RWPE2 (cell line): ENCODE results near the gene TBPL2.

Experiments used
- ATAC-seq: fragments of 200-7000 bp; cut with Tn5 transposase; 3 replicates; pipeline ENCODE4 v1.9.1; 2021; ENCODE audit warnings: low read depth
- DNase-seq: peaks from one replicate; pipeline ENCODE4 v3.0.0-alpha.2; 2020; ENCODE audit warnings: low spot score
- H3K27ac ChIP-seq: fragments of 450-650 bp; 2 replicates; pipeline ENCODE4 v1.5.1; 2017; ENCODE audit warnings: mild to moderate bottlenecking; ENCODE audit not compliant: poor library complexity, severe bottlenecking
- H3K27me3 ChIP-seq: fragments of 250-450 bp; sonication (Bioruptor Pico); 2 replicates; pipeline ENCODE4 v1.5.1; 2021; ENCODE audit warnings: mild to moderate bottlenecking, moderate library complexity; ENCODE audit not compliant: insufficient read depth, poor library complexity, severe bottlenecking
- H3K36me3 ChIP-seq: fragments of 250-450 bp; sonication (Bioruptor Pico); 2 replicates; pipeline ENCODE4 v1.5.1; 2020; ENCODE audit warnings: low read depth, mild to moderate bottlenecking, moderate library complexity
- H3K4me1 ChIP-seq: fragments of 250-450 bp; sonication (Bioruptor Pico); 2 replicates; pipeline ENCODE4 v1.5.1; 2021; ENCODE audit warnings: mild to moderate bottlenecking, moderate library complexity; ENCODE audit not compliant: insufficient read depth, poor library complexity, severe bottlenecking
- H3K4me3 ChIP-seq: fragments of 250-450 bp; sonication (Bioruptor Pico); 2 replicates; pipeline ENCODE4 v1.5.1; 2021; ENCODE audit warnings: mild to moderate bottlenecking, moderate library complexity; ENCODE audit not compliant: severe bottlenecking
- H3K9me3 ChIP-seq: fragments of 250-450 bp; sonication (Bioruptor Pico); 2 replicates; pipeline ENCODE4 v1.5.1; 2021; ENCODE audit warnings: mild to moderate bottlenecking, moderate library complexity; ENCODE audit not compliant: severe bottlenecking
- TF ChIP-seq, protein P1 (sequence below): fragments of 450-650 bp; IDR thresholded peaks from one replicate; pipeline ENCODE4 v1.5.1; 2017; ENCODE audit warnings: mild to moderate bottlenecking, moderate library complexity; ENCODE audit not compliant: poor library complexity, severe bottlenecking

The TBPL2 gene

DNA sequence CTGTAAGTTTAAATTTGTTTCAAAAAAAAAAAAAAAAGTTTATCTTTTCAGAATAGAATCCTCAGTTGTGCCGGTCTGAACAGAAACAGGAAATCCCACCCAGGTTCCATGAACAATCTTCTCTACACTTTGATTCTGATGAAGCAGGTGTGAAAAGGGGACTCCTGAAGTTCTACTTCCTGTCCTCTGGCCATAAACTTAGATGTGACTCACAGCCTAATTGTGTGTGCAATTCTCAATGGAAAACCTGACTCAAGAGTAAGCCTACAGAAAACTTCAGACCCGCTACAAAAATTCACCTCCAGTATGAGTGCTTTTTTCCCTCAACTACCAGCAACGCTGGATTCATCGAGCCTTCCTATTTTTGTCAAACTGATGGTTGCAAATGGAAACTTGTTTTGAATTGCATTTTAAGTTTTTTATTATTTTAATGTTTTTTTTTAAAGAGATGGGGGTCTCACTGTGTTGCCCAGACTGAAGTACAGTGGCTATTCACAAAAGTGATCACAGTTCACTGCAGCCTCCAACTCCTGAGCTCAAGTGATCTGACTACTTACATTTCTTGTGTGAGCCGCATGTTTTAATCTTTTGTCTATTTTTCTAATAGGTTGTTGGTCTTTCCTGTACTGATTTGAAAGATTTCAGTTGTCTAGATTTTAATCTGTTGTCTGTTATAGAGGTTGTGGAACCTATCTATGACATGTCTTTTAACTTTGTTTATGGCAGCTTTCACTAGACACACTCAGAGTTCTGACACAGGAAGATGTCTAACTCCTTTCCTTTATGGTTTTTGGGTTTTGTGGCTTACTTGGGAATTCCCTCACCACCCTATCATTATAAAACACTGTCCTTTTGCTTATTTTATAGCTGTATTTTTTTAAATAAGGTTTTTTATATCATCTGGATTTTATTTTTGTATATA lies 66.4 kb downstream of the TBPL2 start:
- TF ChIP-seq, protein P1, sequence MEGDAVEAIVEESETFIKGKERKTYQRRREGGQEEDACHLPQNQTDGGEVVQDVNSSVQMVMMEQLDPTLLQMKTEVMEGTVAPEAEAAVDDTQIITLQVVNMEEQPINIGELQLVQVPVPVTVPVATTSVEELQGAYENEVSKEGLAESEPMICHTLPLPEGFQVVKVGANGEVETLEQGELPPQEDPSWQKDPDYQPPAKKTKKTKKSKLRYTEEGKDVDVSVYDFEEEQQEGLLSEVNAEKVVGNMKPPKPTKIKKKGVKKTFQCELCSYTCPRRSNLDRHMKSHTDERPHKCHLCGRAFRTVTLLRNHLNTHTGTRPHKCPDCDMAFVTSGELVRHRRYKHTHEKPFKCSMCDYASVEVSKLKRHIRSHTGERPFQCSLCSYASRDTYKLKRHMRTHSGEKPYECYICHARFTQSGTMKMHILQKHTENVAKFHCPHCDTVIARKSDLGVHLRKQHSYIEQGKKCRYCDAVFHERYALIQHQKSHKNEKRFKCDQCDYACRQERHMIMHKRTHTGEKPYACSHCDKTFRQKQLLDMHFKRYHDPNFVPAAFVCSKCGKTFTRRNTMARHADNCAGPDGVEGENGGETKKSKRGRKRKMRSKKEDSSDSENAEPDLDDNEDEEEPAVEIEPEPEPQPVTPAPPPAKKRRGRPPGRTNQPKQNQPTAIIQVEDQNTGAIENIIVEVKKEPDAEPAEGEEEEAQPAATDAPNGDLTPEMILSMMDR = no peak
- H3K4me3 ChIP-seq = no peak overlapping the region
- DNase-seq = no peak
- no peaks in the 10 kb centered on the region for H3K9me3 ChIP-seq
- peaks cover 44% of the 10 kb centered on the region for H3K36me3 ChIP-seq
- no peak overlapping the region for H3K27ac ChIP-seq
- H3K4me1 ChIP-seq = no peaks in the 10 kb centered on the region
- H3K27me3 ChIP-seq = no peaks in the 10 kb centered on the region
- ATAC-seq = peak; percentile 66

DNA sequence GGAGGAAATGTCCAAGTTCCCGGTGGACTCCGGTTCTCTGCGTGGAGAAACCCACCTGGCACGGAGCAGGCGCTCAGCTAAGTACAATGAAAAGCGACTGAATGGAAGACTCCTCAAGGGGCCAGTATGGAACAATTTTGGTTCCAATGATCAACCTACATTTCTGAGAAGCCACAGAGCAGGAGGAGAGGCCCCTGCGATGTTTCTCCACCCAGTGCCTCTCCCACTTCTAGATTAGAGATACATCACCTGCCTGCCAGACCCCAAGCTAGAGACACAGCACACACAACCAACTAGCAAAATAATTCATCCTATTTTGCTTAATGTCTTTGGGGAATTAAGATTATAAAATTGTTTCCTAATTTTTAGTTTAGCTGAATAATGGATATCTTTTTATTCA lies 67.6 kb downstream of the TBPL2 start:
- ATAC-seq (no peak), DNase-seq (no peak)
- H3K4me3 ChIP-seq = no peak overlapping the region
- no peaks in the 10 kb centered on the region for H3K27me3 ChIP-seq
- H3K36me3 ChIP-seq = peaks cover 49% of the 10 kb centered on the region
- TF ChIP-seq, protein P1 = no peak
- no peak overlapping the region for H3K27ac ChIP-seq
- H3K9me3 ChIP-seq = no peaks in the 10 kb centered on the region
- no peaks in the 10 kb centered on the region for H3K4me1 ChIP-seq

DNA sequence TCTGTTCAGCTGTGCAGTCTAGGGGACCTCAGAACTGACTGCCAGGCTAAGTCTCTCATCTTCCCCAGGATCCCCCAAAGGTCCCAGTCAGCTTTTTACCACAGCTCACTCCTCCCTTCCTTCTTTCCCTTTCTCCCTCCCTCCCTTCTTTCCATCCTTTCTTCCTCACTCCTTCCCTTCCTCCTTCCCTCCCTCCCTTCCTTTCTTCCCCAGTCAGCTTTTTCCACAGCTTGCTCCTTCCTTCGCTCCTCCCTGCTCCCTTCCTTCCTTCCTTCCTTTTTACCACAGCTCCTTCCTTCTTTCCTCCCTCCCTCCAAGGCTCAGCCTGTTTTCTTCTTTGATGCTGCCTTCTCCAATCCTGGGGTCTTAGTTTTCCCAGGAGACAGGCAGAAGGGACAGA lies 68.0 kb downstream of the TBPL2 start:
- TF ChIP-seq, protein P1 = no peak
- Histone ChIP-seq H3K27me3 (no peaks in the 10 kb centered on the region), H3K4me3 (no peak overlapping the region), H3K4me1 (no peaks in the 10 kb centered on the region), H3K36me3 (peaks cover 45% of the 10 kb centered on the region), H3K9me3 (no peaks in the 10 kb centered on the region), H3K27ac (no peak overlapping the region)
- DNase-seq (no peak), ATAC-seq (no peak)

DNA sequence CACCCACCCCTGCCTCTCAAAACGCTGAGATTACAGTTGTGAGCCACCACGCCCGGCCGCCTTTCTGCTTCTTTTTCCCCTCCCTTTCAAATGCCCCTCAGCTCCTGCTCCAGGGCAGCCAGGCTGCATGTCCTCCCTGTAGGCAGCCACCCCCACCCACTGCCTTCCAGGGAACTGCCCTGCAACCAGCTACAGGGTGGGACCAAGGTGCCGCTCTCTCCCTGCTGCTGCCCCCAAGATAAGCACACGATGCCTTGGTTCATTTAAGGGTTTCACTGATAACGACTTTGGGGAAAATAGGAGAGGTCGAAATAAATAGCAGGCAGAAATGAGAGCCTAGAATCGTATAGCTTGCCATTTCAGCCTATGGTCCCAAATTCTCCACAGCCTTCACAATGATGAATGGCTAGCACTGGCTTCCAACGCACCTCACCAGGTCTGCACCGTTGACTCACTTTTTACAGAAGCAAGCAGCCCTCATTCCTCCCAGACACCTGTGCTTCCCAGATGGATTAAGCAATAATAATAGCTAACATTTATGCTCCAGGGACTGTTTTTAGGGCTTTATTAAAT lies 69.4 kb downstream of the TBPL2 start:
- Histone ChIP-seq H3K27ac (no peak overlapping the region), H3K27me3 (no peaks in the 10 kb centered on the region), H3K4me1 (peaks cover 6% of the 10 kb centered on the region), H3K36me3 (peaks cover 41% of the 10 kb centered on the region), H3K9me3 (no peaks in the 10 kb centered on the region), H3K4me3 (no peak overlapping the region)
- TF ChIP-seq, protein P1 = no peak
- ATAC-seq (no peak), DNase-seq (no peak)

DNA sequence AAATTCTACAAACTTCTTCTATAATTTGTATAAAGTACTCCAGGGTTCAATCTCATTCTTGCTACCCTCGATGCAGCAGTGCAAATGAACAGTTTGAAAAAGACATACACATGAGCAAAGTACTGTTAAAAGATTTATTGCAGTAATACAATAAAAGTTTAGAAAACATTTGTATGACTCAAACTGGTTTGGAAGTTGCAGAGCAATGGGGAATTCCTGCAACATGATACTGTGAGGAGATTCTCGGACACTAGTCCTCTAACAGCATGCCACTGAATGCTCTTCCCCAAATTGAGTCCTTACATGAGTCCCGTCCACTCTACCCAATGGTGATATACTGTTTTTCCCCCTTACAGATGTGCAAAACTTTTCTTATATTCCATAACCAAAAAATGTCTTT lies 74.1 kb downstream of the TBPL2 start:
- DNase-seq = no peak

More for the DNA sequence above, 74.1 kb downstream of the TBPL2 start:
- Histone ChIP-seq H3K27me3 (no peaks in the 10 kb centered on the region), H3K4me3 (no peak overlapping the region), H3K27ac (peak overlapping the region; percentile 1), H3K36me3 (peaks cover 34% of the 10 kb centered on the region), H3K4me1 (peaks cover 9% of the 10 kb centered on the region), H3K9me3 (no peaks in the 10 kb centered on the region)
- peak; percentile 82 for ATAC-seq
- TF ChIP-seq, protein P1 = no peak
